GM12891 (cell line): ENCODE data around the gene SLC7A10.

Experiments used
- DNase-seq: peaks from one replicate; pipeline ENCODE4 v3.0.0; 2011; ENCODE audit warnings: low spot score; ENCODE audit not compliant: insufficient read length
- FAIRE-seq: peaks from 2 replicates; lab custom pipeline; 2011; peaks lifted over from hg19 to GRCh38; lab: Jason Lieb, UNC
- PAX5 ChIP-seq: IDR thresholded peaks from 2 replicates; pipeline ENCODE4 v1.6.1; 2011; ENCODE audit warnings: low read length, moderate library complexity, mild to moderate bottlenecking; ENCODE audit not compliant: insufficient read depth, severe bottlenecking
- POLR2A ChIP-seq: IDR thresholded peaks from 2 replicates; pipeline ENCODE4 v1.6.1; 2011; ENCODE audit warnings: low read depth, low read length, control low read depth
- POLR2AphosphoS5 ChIP-seq: IDR thresholded peaks from 2 replicates; pipeline ENCODE4 v1.6.1; 2011; ENCODE audit warnings: low read depth, low read length, control low read depth
- POU2F2 ChIP-seq: IDR thresholded peaks from 2 replicates; pipeline ENCODE4 v1.6.1; 2011; ENCODE audit warnings: low read depth, mild to moderate bottlenecking, control low read depth, low read length, moderate library complexity
- SPI1 ChIP-seq: IDR thresholded peaks from 2 replicates; pipeline ENCODE4 v1.6.1; 2011; ENCODE audit warnings: low read depth, low read length, control low read depth
- TAF1 ChIP-seq: IDR thresholded peaks from 2 replicates; pipeline ENCODE4 v1.6.1; 2011; ENCODE audit warnings: low read depth, low read length, control low read depth

Gene SLC7A10

DNA sequence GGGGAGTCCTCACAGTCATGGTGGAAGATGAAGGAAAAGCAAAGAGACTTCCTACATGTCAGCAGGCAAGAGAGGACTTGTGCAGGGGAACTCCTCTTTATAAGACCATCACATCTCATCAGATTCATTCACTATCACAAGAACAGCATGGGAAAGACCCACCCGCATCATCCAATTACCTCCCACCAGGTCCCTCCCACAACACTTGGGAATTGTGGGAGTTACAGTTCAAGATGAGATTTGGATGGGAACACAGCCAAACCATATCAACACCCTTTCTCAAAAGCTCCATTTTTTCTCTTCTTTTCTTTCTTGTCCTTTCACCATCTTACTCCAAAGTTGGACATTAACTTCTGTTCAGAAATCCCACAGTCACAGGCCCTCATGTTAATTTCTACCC lies 36.2 kb downstream of the SLC7A10 start:
- DNase-seq (no peak), FAIRE-seq (no peak)
- TF ChIP-seq POLR2A (no peak), PAX5 (no peak), POU2F2 (no peak), TAF1 (no peak)

- TF ChIP-seq POU2F2 (no peak), SPI1 (no peak), POLR2A (no peak), POLR2AphosphoS5 (no peak), PAX5 (no peak), TAF1 (no peak)
- DNase-seq (no peak), FAIRE-seq (no peak)
These were observed 38.5 kb downstream of the SLC7A10 start for GRCh38 chr19:33187183-33187540.

DNA sequence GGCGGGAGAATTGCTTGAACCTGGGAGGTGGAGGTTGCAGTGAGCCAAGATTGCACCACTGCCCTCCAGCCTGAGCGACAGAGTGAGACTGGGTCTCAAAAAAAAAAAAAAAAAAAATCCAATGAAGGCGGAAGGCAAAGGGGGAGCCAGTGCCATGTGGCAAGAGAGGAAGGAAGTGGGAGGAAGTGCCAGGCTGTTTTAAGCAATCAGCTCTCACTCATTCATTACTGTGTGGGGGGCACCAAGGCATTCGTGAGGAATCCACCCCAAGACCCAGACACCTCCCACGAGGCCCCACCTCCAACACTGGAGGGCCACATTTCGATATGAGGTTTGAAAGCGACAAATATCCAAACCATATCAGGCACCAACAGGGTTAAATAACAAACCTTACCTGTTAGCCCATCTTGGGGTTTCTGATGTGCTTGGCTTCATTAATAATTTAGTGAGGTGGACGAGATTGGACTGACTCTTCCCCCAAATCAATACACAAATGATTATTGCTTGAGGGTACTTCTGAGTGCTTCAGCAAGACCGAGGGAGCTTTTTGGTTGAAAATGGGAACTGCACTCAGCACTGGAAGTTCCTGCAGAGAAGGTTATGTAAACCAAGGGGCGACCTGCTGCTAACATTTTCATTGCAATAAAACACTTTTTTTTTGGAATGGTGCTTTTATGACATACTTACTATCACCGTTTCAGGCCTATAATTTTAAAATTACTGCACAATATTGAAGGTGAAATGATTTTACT lies 39.0 kb downstream of the SLC7A10 start:
- TF ChIP-seq PAX5: no peak
- TF ChIP-seq POU2F2: no peak
- TF ChIP-seq SPI1: no peak
- no peak for TF ChIP-seq POLR2AphosphoS5
- TF ChIP-seq TAF1: no peak
- TF ChIP-seq POLR2A: no peak
- DNase-seq: no peak
- FAIRE-seq: no peak

GRCh38 chr19:33177417-33177979 lies 48.2 kb downstream of the SLC7A10 start:
- no peak for DNase-seq
- TF ChIP-seq PAX5: no peak
- TF ChIP-seq POLR2A: no peak
- no peak for TF ChIP-seq POLR2AphosphoS5
- no peak for TF ChIP-seq POU2F2
- no peak for TF ChIP-seq TAF1
- TF ChIP-seq SPI1: no peak
- no peak for FAIRE-seq

- FAIRE-seq (peak; percentile 98), DNase-seq (peak; percentile 96)
- TF ChIP-seq POU2F2 (peak; percentile 36; the same call in 1 of the 2 replicates), POLR2A (peak; percentile 97), PAX5 (peak; percentile 11), POLR2AphosphoS5 (peak; percentile 95), SPI1 (no peak), TAF1 (peak; percentile 79)
These were observed 48.8 kb downstream of the SLC7A10 start for GRCh38 chr19:33176670-33177416.

- FAIRE-seq: no peak
- no peak for TF ChIP-seq POU2F2
- no peak for TF ChIP-seq TAF1
- TF ChIP-seq PAX5: no peak
- TF ChIP-seq POLR2A: no peak
- no peak for TF ChIP-seq SPI1
- TF ChIP-seq POLR2AphosphoS5: no peak
- DNase-seq: no peak
These were observed 49.6 kb downstream of the SLC7A10 start for GRCh38 chr19:33175886-33176669.

DNA sequence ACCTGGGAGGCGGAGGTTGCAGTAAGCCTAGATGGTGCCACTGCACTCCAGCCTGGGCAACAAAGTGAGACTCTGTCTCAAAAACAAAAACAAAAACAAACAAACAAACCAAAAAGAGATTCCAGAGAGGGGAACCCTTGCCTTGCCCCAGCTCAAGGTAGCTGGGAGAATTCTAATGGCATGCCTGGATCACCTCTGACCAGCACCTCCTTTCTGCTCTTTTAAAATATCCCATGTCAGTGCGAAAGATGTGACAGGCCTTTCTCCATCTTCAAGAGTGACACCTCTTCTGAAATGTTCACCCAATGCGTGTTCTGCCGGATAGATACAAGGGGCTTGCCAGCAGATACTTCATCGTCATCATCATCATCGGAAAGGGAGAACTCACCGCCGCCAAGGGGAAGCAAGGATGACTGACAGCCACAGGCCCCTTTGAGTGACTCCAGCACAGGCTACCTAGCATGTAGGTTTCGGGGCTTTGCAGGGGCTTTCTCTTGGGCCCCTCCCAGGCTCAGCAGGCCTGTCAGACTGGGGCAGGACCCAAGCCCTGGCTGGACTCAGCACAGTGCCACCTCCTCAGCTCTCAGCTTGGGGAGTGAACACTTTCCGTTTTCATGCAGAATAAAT lies 50.4 kb downstream of the SLC7A10 start:
- FAIRE-seq (no peak), DNase-seq (no peak)
- no peak for TF ChIP-seq POLR2AphosphoS5
- no peak for TF ChIP-seq SPI1
- TF ChIP-seq POU2F2: no peak
- TF ChIP-seq POLR2A: no peak
- TF ChIP-seq PAX5: no peak
- TF ChIP-seq TAF1: no peak

GRCh38 chr19:33174186-33174585 lies 51.5 kb downstream of the SLC7A10 start:
- TF ChIP-seq PAX5: no peak
- TF ChIP-seq POU2F2: no peak
- no peak for TF ChIP-seq POLR2A
- TF ChIP-seq POLR2AphosphoS5: no peak
- no peak for FAIRE-seq
- no peak for DNase-seq
